Germinal center (tissue), 1 donor: ENCODE results near the gene CBX5.
A peak's percentile ranks its signal among the peaks of the same experiment; 100 is the strongest.
"Not testable (repeated sequence)": the region's sequence is repeated elsewhere in the genome, so short reads cannot be mapped to it uniquely, and the experiment has no call there.

Experiments
- DNase-seq: peaks from one replicate; pipeline ENCODE4 v3.0.0; 2012; ENCODE audit warnings: mixed read lengths, low spot score

CBX5 gene

DNA sequence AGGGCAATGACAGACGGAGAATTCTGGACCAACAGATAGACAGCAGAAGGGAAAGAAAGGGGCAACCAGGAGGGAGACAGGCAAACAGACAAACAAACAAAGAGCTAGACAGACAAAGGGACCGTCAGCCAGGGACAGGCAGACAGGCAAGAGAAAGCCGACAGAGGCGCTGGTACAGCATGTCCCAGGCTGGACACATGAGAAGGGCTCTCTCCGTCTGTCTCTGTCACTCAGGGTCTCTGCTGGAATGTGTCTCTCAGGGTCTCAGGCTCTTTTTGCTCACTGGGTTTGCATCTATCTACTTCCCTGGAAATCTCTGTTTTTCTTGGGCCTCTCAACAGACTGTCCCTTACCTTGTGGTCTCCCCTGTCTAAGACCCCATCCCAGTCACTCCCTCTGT, 82.9 kb downstream of the CBX5 start:
- DNase-seq: no peak

DNA sequence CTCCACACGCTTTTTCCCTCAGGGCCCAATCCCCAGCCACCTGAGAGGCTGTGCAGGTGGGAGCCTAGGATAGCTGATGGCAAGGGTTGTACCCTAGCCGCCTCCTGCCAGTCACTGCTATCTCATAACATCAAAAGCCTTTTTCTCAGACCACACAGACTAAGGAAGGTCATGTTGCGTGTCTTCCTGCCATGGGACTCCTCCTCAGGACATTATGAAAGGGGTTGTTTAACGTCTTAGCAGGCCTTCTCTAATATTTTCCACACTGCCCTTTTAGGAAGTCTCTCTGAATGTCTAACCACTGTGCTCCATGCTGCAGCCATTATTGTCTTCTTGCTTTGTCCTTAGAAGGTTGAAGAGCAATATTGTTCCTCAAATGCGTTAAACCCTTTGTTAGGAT, 83.5 kb downstream of the CBX5 start:
- no peak for DNase-seq

DNA sequence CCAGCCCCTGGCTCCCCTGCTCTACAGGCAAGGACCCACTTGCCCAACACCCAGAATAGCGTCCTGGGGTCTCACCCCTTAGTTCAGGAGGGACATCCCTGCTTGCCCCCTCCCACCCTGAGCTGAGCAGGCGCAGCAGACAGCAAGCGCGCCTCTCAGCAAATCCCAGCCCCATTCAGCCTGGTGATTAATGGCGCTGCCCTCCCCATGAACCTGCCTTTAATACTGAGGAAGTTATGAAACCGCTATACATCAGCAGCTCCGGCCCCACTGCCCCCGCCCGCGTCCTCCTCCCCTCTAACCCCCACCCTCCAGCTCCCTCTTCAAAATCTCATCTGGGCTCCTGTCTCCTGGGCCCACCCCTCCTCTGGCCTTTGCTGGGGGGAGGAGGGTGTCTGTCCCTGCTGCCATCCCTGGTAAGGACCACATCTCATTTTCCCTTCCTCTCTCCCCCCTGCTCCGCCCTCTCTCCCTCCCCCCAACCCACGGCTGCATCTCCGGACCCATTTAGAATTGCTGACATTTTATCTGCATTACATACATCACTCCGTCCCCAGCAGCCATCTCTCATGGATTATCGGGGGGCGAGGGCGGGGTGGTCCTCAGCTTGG, 84.1 kb downstream of the CBX5 start:
- no peak for DNase-seq

DNA sequence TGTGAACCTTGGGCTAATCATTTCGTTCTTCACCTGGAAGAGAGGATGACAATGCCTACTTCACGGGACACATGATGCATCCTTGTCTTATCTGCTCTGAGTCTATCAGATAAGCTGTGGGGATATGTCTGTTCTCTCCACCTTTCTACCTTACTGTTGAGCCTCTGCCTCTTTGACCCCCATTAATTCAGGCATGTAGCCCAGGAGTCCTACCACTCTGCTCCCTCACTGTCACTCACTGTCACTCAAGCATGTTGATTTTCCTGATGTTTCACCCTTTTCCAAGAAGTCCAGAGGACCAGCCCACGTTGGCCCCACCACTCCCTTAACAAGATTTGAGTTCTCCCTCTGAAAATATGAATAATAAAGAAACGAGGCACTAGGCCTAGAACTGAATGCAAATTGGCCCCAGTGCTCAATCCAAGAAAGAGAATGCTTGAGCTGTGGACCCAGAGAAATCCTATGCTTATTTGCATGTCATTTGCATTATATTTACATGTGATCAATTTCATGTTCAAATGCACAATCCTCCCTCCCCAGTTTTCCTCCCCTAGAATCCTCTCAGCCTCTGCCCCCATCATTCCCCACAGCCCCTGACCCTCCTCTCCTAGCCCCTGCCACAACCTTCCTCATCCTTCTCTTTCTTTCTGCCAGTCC, 84.7 kb downstream of the CBX5 start:
- no peak for DNase-seq

DNA sequence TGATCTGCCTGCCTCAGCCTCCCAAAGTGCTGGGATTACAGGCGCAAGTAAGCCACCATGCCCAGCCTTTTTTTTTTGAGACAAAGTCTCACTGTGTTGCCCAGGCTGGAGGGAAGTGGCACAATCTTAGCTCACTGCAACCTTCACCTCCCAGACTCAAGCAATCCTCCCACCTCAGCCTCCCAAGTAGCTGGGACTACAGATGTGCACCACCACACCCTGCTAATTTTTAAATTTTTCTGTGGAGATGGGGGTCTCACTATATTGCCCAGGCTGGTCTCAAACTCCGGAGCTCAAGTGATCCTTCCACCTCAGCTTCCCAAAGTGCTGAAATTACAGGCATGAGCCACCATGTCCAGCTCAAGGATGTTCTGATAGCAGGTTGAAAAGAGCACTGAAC, 85.3 kb downstream of the CBX5 start:
- not testable (repeated sequence) for DNase-seq

DNA sequence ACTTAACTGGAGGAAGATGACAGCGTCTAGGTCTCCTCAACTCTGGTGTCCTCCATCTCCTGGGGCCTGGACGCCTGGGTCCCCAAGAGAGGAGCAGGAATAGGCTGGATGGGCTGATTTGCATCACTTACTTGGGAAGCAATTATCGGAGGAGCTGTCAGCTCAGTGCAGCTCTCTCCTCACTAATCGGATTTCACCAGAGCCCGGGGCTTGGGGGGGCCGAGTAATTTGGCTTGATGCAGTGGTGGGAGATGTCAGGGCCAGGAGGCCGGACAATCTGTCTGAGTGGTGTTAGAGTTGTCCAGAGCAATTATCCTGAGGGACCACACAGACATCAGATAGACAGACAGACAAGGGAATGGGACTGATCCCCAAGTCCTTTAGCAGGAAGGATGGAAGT, 86.5 kb downstream of the CBX5 start:
- no peak for DNase-seq

DNA sequence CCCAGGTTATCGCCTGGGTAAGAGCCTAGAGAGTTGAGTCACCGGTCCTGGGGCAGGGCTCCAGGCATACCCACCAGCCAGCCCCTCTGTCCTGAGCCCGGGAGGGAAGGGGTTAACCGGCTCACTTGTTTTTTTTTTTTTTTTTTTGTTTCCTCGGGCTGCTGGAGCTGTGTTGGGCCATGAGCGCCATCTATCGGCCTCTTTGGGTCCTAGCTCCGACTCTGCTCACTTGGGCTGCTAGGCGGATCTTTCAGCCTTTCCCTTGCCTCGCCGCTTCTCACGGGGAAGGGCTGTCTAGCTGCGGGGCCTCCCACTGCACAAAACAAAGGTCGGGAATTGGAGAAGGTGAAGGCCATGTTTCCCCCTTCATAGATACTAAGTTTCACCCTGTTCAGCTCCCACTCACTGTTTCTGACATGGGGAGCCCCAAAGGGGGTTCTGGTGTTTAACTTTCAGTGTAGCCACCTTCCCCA, 88.3 kb downstream of the CBX5 start:
- DNase-seq: peak; percentile 87

DNA sequence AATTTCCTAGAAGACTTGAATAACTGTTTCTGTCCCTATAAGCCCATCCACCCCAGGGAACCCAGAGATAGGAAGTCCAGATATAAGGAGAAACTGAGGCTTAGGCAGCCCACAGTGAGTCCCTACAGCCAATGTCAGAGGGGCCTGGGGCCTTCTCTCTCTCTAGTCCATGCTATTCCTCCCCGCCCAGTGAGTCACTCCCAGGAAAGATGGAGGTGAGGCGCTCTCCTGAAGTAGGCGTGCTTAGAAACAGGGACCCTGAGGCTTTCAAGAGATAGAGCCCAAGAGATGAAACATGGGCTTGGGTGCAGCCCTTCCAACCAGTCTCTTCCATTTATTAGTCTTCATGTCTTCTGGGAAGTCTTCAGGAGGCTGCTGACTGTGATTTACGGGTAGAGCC, 88.8 kb downstream of the CBX5 start:
- DNase-seq: no peak

DNA sequence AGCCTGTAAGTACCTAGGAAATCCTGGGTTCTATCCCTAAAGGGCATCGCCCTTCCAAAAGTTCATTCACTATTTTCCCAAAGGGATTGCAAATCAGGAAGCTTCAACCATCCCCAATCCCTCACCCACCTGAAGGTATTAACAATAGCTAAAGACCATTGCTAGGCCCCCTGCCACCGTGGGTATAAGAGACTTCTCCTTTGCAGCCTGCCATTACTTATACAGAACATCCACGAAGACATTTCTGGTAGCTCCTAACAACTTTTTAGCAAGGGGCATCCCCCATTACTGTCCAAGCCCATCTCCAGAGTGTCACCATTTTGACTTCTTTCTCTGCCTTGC, 90.8 kb downstream of the CBX5 start:
- DNase-seq: no peak

DNA sequence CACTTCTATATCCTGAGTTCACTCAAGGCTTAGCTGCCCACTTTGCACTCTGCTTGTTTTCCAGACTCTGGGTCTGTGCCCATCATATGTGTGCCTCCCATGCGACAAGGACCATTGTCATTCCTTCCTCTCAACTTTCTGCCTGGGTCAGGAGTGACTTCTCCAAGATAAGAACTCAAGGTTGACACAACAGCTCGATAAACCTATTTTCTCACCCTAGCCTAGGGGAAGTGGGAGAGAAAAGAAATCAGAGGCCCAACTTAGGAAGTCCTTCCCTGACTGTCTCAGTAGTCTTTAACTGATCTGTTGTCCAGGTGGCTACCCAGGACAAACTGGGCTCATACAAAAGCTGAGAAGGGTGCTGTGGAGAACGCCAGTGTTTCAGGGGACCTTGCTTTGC, 92.8 kb downstream of the CBX5 start:
- no peak for DNase-seq

DNA sequence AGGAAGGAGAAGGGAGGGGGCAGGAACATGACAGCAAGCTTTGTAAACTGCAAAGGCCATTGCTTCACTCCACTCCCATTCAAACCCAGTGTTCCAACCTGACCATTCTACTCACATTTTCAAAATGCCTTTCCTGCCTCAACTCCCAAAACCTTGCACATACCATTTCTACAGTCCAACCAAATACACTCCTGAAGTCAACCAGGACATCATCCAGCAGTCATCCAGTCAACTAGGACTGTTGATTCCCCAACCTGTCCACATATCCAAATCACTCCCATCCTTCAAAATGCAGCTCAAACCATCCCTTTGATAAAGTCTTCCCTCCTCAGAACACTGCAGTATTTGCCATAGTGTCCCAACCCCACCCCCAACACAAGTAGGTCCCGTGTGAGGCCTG, 94.0 kb downstream of the CBX5 start:
- no peak for DNase-seq

DNA sequence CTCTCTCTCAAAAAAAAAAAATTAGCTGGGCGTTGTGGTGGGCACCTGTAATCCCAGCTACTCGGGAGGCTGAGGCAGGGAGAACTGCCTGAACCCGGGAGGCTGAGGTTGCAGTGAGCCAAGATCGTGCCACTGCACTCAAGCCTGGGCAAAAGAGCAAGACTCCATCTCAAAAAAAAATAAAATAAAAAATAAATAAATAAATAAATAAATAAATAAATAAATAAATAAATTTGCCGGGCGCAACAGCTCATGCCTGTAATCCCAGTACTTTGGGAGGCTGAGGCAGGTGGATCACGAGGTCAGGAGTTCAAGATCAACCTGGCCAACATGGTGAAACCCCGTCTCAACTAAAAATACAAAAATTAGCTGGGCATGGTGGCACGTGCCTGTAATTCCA, 94.6 kb downstream of the CBX5 start:
- DNase-seq: not testable (repeated sequence)

DNA sequence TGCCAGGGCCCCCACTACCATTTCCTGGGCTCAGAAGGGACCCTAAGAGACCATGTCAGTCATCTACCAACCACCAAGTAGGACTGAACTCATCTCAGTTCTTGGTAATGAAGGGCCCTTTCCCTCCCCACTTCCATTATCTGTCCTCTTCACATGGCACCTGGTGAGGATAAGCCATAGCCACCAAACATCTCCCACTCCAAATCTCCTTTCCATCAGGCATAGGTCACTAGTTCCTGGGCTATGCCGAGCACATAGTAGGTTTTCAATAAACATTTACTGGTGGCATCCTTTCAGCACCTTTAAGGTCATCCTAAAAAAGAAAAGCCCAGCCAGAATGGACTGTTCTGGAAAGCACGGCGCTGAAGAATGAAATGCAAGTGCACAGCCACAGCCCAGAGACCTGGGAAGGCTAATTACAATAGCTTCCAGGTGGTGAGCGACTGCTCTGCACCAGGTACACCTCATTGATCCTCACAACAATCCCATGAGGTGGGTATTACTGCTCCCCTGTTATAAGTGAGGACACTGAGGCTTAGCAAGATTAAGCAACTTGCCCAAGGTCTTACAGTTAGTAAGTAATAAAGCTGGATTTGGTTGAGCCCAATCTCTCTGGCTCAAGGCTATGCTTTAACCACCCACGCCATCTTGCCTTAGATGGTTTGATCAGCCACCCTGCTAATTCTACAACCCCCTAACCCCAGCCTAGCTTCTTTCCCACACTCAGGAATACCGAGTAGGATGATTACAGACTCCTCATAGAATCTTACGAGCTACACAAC, 95.7 kb downstream of the CBX5 start:
- no peak for DNase-seq

DNA sequence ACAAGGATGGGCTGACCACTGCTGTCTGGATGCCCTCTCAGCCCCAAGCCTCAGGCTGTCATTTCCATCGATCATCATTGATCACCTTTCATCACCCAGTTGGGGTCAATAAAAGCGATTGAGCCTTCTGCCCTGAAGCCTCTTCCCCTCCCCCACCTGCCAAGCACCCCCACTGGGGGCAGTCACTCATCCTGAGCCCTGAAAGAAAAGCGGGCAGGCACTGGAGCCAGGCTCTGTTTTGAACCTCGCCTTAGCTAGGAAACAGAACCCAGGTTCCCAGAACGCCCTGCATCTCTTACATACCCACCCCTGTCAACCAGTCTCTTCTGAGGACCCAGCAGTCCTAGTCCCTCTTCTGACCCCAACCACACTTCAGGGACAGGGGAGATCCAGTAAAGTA, 96.9 kb downstream of the CBX5 start:
- DNase-seq: no peak

DNA sequence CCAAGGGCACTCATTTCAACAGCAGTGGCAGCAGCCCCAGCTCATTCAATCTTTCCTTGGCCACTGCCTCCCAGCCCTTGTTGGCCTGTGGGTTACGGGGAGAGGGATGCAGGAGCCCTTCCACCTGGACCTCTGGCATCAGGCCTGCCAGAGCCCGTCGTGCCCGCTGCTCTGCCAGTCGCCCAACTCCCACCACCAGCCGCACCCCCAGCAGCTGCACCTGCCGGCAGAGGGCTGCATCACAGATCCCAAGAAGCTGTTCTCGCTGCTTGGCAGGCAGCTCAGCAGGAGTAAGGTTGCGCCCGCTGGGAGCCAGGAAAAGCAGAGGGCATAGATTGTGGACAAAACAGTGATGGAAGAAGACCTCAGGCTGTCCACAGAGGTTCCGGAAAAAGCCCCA, 97.8 kb downstream of the CBX5 start:
- DNase-seq: no peak
